Measurements from ENCODE around the gene MAP3K13.

The MAP3K13 gene

DNA sequence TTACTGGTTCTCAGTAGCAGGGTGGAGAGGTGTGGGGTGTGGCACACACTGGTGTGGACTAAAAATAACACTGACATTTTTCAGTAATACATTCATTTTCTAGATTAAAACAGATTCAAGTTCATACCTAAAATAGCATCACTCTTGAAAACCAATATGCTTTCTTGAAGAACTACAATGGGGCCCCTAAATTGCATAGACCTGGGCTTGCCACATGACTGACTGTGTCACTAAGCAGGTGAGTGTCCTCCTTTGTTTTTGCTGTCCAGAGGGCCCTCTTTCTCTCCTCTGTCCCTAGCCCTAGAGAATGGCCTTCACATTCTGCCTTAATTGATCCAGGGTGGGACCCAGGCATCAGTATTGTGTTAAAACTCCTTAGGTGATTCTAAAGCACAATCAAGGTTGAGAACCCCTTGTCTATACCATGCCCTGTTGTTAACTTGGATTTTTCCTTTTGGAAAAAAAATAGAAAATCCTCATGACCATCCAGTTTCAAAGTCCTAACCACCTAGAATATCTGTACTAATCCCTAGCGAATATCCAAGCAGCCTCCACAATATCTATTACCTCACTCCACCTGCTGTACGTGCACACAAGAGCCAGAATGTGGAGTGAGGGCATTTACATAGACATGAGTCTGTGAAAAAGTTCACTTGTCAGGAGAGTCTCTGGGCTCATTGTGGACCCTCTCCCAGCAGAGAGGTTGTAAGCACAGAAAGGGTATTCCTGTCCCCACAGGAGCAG, 154.6 kb downstream of the MAP3K13 start:
- Mint-ChIP-seq H3K4me1 (no peaks in the 10 kb centered on the region), H3K9me3 (no peaks in the 10 kb centered on the region), H3K27me3 (ENCODE audit: low read depth, poor library complexity) (peaks cover 70% of the 10 kb centered on the region), H3K36me3 (ENCODE audit: low read depth) (no peaks in the 10 kb centered on the region), H3K27ac (no peak overlapping the region), H3K4me3 (no peak overlapping the region)
- DNase-seq = no peak
- TF ChIP-seq, protein P1, sequence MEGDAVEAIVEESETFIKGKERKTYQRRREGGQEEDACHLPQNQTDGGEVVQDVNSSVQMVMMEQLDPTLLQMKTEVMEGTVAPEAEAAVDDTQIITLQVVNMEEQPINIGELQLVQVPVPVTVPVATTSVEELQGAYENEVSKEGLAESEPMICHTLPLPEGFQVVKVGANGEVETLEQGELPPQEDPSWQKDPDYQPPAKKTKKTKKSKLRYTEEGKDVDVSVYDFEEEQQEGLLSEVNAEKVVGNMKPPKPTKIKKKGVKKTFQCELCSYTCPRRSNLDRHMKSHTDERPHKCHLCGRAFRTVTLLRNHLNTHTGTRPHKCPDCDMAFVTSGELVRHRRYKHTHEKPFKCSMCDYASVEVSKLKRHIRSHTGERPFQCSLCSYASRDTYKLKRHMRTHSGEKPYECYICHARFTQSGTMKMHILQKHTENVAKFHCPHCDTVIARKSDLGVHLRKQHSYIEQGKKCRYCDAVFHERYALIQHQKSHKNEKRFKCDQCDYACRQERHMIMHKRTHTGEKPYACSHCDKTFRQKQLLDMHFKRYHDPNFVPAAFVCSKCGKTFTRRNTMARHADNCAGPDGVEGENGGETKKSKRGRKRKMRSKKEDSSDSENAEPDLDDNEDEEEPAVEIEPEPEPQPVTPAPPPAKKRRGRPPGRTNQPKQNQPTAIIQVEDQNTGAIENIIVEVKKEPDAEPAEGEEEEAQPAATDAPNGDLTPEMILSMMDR (IDR thresholded peaks at IDR 0.05) = no peak

DNA sequence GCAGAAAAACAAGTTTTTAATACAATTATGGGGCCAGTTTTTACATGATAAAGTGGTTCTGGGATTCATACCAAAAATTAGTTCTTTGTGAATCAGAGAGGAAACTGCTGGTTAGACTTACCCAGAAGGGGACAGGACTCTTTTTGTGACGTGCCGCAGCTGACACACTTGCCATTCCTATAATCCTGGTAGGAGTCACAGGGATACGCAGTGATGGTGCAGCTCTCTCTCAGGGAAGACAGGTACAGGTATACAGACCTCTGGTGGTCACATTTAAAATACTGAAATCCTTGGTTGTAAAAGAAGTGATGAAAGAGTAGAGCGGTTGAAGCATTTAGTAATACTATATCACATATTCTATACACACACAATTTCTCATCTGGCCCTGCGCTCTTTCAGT, 156.1 kb downstream of the MAP3K13 start:
- Mint-ChIP-seq H3K4me1 (no peaks in the 10 kb centered on the region), H3K27me3 (ENCODE audit: low read depth, poor library complexity) (peaks cover 60% of the 10 kb centered on the region), H3K9me3 (no peaks in the 10 kb centered on the region), H3K27ac (no peak overlapping the region), H3K4me3 (no peak overlapping the region), H3K36me3 (ENCODE audit: low read depth) (no peaks in the 10 kb centered on the region)
- DNase-seq = no peak
- TF ChIP-seq, protein P1 (IDR thresholded peaks at IDR 0.05) = no peak

DNA sequence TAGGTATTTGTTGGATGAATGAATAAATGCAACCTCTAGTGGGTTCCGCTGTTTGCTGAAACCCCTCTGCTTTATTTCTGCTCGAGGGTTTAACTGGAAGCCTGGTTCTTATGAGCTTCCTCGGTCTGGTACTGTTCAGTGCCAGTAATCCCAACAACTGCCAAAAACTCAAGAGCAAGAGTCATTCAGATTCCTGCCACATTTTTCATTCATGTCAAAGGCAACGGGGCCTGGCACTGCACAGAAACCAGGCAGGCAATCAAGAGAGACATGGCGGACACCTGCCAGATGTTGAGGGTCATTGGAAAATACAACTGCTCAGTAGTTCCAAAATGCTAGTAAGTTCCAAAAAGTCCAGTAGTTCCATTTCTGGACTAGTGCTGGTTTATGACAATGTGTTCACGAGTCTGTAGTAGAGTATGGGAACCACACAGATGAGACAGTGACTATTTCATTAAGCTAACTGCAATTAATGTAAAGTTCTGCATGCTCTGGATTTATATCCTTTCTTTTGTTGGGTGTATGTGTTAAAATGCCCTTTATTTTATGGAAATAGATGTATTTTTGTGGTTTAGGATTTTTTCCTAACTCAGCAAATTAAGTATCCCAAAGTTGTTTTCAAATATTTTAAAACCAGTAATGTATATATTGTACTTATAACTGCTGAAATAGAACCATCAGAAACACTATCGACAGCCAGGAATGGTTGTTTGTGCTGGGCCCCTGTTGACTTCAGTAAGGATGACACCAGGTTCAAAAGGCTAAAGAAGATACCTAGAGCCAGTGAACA, 158.6 kb downstream of the MAP3K13 start:
- Mint-ChIP-seq H3K9me3 (no peaks in the 10 kb centered on the region), H3K4me3 (no peak overlapping the region), H3K27me3 (ENCODE audit: low read depth, poor library complexity) (peaks cover 40% of the 10 kb centered on the region), H3K4me1 (no peaks in the 10 kb centered on the region), H3K27ac (no peak overlapping the region), H3K36me3 (ENCODE audit: low read depth) (no peaks in the 10 kb centered on the region)
- no peak for DNase-seq
- TF ChIP-seq, protein P1 (IDR thresholded peaks at IDR 0.05) = no peak

DNA sequence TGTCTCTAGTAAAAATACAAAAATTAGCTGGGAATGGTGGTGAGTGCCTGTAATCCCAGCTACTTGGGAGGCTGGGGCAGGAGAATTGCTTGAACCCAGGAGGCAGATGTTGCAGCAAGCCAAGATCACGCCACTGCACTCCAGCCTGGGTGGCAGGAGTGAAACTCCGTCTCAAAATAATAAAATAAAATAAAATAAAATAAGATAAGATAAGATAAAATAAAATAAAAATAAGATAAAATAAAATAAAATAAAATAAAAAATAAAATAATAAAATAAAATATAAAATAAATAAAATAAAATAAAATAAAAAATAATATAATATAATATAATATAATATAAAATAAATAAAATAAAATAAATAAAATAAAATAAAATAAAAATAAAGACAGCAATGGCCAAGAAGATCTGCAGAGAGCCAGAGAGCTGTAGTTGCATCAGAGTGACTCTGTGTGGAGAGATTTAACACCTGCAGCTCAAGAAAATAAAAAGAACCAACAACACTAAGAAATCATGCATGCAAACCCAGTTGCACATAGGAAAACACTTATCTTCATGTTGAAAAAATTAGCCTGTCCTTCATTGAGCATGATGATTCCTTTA, 163.5 kb downstream of the MAP3K13 start:
- Mint-ChIP-seq H3K36me3 (ENCODE audit: low read depth) (no peaks in the 10 kb centered on the region), H3K4me1 (no peaks in the 10 kb centered on the region), H3K9me3 (no peaks in the 10 kb centered on the region), H3K4me3 (no peak overlapping the region), H3K27ac (no peak overlapping the region), H3K27me3 (ENCODE audit: low read depth, poor library complexity) (peaks cover 33% of the 10 kb centered on the region)
- DNase-seq = no peak
- TF ChIP-seq, protein P1 (IDR thresholded peaks at IDR 0.05) = no peak

DNA sequence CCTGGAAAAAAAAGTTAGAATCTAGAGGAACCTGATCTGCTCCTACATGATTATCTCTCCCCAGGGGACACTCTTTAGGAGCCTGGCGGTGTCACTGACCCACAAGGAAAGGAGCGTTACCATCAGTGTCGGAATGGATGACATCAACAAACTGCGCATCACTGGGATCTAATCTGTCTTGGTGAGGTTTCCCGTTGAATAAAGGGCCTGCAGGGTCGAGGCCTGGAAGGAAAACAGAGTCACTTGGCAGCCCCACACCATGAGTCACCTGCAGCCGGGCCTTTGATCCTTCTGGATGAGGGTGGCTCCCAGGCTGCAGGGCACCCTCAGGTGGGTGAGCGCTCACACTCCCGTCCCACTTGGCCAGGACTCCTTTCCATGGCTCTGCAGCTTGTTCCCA, 164.4 kb downstream of the MAP3K13 start:
- H3K4me3 Mint-ChIP-seq = no peak overlapping the region
- no peaks in the 10 kb centered on the region for H3K9me3 Mint-ChIP-seq
- DNase-seq = no peak
- no peak overlapping the region for H3K27ac Mint-ChIP-seq
- peaks cover 24% of the 10 kb centered on the region for H3K27me3 Mint-ChIP-seq (ENCODE audit: low read depth, poor library complexity)
- no peaks in the 10 kb centered on the region for H3K36me3 Mint-ChIP-seq (ENCODE audit: low read depth)
- TF ChIP-seq, protein P1 (IDR thresholded peaks at IDR 0.05) = no peak
- H3K4me1 Mint-ChIP-seq = no peaks in the 10 kb centered on the region
